Endothelial cell of umbilical vein (primary cell): ENCODE results near the gene CRACR2B. TPM values are rescaled to one million over a fixed set of nuclear protein-coding genes. Genes with fewer than 3 reads are reported as not detected.

ENCODE experiments used
- BruUV-seq: library from RNA; stranded (reverse); fragments of 400-500 nt; replicated peaks from 2 replicates; lab custom pipeline; 2021; lab: Mats Ljungman, UMichigan
- CTCF ChIA-PET: fragments of 300-600, 350-600 bp; sonication (Branson Sonifier 250); formaldehyde crosslinking; loops from one replicate; lab custom pipeline; 2021; ENCODE audit warnings: antibody characterized with exemption, inconsistent platforms; lab: Charles Lee
- POLR2A ChIA-PET: fragments of 300-600, 350-600 bp; sonication (Branson Sonifier 250); formaldehyde crosslinking; loops from one replicate; lab custom pipeline; 2021; ENCODE audit warnings: antibody characterized with exemption, inconsistent platforms; lab: Charles Lee
- DNase-seq: peaks from one replicate; pipeline ENCODE4 v3.0.0-alpha.2; 2011; ENCODE audit warnings: low read depth, low spot score
- FAIRE-seq: peaks from 2 replicates; lab custom pipeline; 2011; peaks lifted over from hg19 to GRCh38; lab: Jason Lieb, UNC
- H2AFZ ChIP-seq: 2 replicates; pipeline ENCODE4 v1.6.0; 2012; ENCODE audit warnings: low read depth, low read length, control low read depth, inconsistent platforms
- H3K27ac ChIP-seq: 2 replicates; pipeline ENCODE4 v1.5.1; 2011; ENCODE audit warnings: low read depth, mild to moderate bottlenecking, control low read depth, low read length, moderate library complexity; ENCODE audit not compliant: insufficient read depth
- H3K27me3 ChIP-seq, 2 experiments: 2 replicates each; pipeline versions ENCODE4 v1.6.0 to v1.6.1; 2011; ENCODE audit warnings: low read length in 2 of 2, mixed read lengths in 1 of 2; ENCODE audit not compliant: control insufficient read depth in 2 of 2, insufficient read depth in 2 of 2
- H3K36me3 ChIP-seq, 2 experiments: 2 replicates in 1 of 2; 3 replicates in 1 of 2; pipeline ENCODE4 v1.5.1; 2011; ENCODE audit warnings: low read length in 2 of 2, mild to moderate bottlenecking in 1 of 2, moderate library complexity in 1 of 2; ENCODE audit not compliant: control insufficient read depth in 2 of 2, insufficient read depth in 2 of 2; ENCODE audit errors: extremely low read depth in 1 of 2
- H3K4me1 ChIP-seq: 3 replicates; pipeline ENCODE4 v1.5.1; 2011; ENCODE audit warnings: mild to moderate bottlenecking, low read length; ENCODE audit not compliant: control insufficient read depth, insufficient read depth; ENCODE audit errors: extremely low read depth
- H3K4me2 ChIP-seq: 2 replicates; pipeline ENCODE4 v1.6.1; 2011; ENCODE audit warnings: low read length, control low read depth, mixed read lengths; ENCODE audit not compliant: insufficient read depth
- H3K4me3 ChIP-seq, 3 experiments: fragments of 200-600 bp in 1 of 3; sonication (generic), shearing (Covaris generic) in 1 of 3; replicated peaks in 1 of 3; 2 replicates each; pipeline ENCODE4 v1.5.1; 2011 to 2016; ENCODE audit warnings: control low read depth in 3 of 3, low read length in 3 of 3, mild to moderate bottlenecking in 2 of 3, inconsistent platforms in 1 of 3, low read depth in 1 of 3, moderate library complexity in 1 of 3; ENCODE audit not compliant: insufficient read depth in 1 of 3
- H3K79me2 ChIP-seq: 2 replicates; pipeline ENCODE4 v1.6.0; 2012; ENCODE audit warnings: low read length, inconsistent platforms; ENCODE audit not compliant: control insufficient read depth, insufficient read depth
- H3K9ac ChIP-seq: replicated peaks from 2 replicates; pipeline ENCODE3; 2011; ENCODE audit warnings: low read length, control low read depth; ENCODE audit not compliant: insufficient read depth; ENCODE audit errors: extremely low read depth
- H3K9me1 ChIP-seq: replicated peaks from 3 replicates; pipeline ENCODE4 v1.6.0; 2011; ENCODE audit warnings: mild to moderate bottlenecking, low read length; ENCODE audit not compliant: control insufficient read depth, insufficient read depth; ENCODE audit errors: extremely low read depth
- H3K9me3 ChIP-seq: replicated peaks from 2 replicates; pipeline ENCODE4 v1.5.1; 2012; ENCODE audit warnings: low read length, inconsistent platforms; ENCODE audit not compliant: control insufficient read depth, insufficient read depth
- H4K20me1 ChIP-seq: replicated peaks from 2 replicates; pipeline ENCODE3; 2011; ENCODE audit warnings: mild to moderate bottlenecking, low read length; ENCODE audit not compliant: control insufficient read depth, insufficient read depth; ENCODE audit errors: extremely low read depth
- EZH2 ChIP-seq: IDR thresholded peaks from 2 replicates; pipeline ENCODE4 v1.6.1; 2012; ENCODE audit warnings: borderline replicate concordance, low read depth, mild to moderate bottlenecking, moderate library complexity, low read length, inconsistent platforms; ENCODE audit not compliant: severe bottlenecking
- JUN ChIP-seq: IDR thresholded peaks from 2 replicates; pipeline ENCODE4 v1.6.1; 2011; ENCODE audit warnings: borderline replicate concordance, low read depth; ENCODE audit not compliant: insufficient read length, insufficient read depth
- POLR2AphosphoS5 ChIP-seq: IDR thresholded peaks from 2 replicates; pipeline ENCODE4 v1.6.1; 2012; ENCODE audit warnings: low read depth, mild to moderate bottlenecking, control low read depth, low read length, moderate library complexity; ENCODE audit not compliant: insufficient read depth
- dilution Hi-C: fragments of 300-500 bp; cut with MboI; formaldehyde crosslinking; loops from one replicate; pipeline ENCODE4 v1.15.0; 2019; ENCODE audit warnings: low sequenced_read_pairs; ENCODE audit not compliant: extremely low pct_ligation_motif_present
- intact Hi-C: fragments of 100-400 bp; cut with micrococcal nuclease; formaldehyde crosslinking; loops from one replicate; pipeline ENCODE4 v1.10.0; 2022
- polyA plus RNA-seq, 4 experiments: library from polyadenylated mRNA; depleted of rRNA in 3 of 4; stranded (reverse) in 3 of 4; unstranded in 1 of 4; fragments of >200 nt; gene quantifications; 2 replicates each; pipeline versions ENCODE4 v1.2.1 to v1.2.3, GENCODE V29; 2011 to 2012; ENCODE audit warnings: missing spikeins in 1 of 4
- small RNA-seq: library from RNA; depleted of rRNA; stranded (forward); fragments of <200 nt; gene quantifications from one replicate; pipeline ENCODE3, GENCODE V24; 2012; ENCODE audit warnings: low replicate concordance, low read depth; ENCODE audit not compliant: insufficient read depth, insufficient read length
- total RNA-seq: library from RNA; stranded (reverse); gene quantifications from 2 replicates; pipeline ENCODE4 v1.2.3, GENCODE V29; 2021
- TF ChIP-seq, protein P1 (sequence below): IDR thresholded peaks from 2 replicates; pipeline ENCODE4 v1.6.1; 2011; ENCODE audit not compliant: insufficient read depth, insufficient read length

Gene CRACR2B
- total and polyA plus RNA-seq, 2 donors (not counting 3 experiments of a cell fraction or from before 2014, with no cell fraction given) = 8.4 to 9.3 TPM

DNA sequence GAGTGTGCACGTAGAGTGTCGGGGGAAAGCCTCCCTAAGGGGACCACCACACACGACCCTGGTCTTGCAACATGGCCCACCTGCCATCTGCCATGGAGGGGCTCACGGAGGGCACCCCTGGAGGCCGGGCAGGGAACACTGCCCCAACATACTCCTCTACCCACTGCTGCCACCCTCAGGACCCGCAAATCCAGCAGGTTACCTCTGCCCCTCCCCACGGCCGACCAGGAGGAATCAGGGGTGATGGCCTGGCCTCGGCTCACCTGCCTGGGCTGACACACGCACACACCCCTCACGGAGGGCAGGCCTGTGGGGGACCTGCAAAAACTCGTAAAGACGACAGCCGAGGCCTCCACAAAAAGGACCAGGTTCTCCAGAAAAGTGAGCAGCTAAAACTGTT, 52.7 kb downstream of the CRACR2B start:
- TF ChIP-seq JUN (no peak), POLR2AphosphoS5 (no peak), EZH2 (no peak)
- TF ChIP-seq, protein P1, sequence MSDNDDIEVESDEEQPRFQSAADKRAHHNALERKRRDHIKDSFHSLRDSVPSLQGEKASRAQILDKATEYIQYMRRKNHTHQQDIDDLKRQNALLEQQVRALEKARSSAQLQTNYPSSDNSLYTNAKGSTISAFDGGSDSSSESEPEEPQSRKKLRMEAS = no peak
- Histone ChIP-seq H3K4me1 (no peaks in the 10 kb centered on the region), H3K79me2 (no peaks in the 10 kb centered on the region), H3K4me2 (no peak overlapping the region), H4K20me1 (no peaks in the 10 kb centered on the region), H3K9ac (no peak overlapping the region), H3K36me3 (peaks cover 0 to 3% of the 10 kb centered on the region in 2 experiments), H3K27ac (no peak overlapping the region), H3K9me3 (no peaks in the 10 kb centered on the region), H2AFZ (no peak overlapping the region), H3K4me3 (no peak overlapping the region), H3K9me1 (no peaks in the 10 kb centered on the region), H3K27me3 (no peaks in the 10 kb centered on the region)
- ChIA-PET CTCF (no interaction called here), POLR2A (no interaction called here)
- FAIRE-seq (no peak), DNase-seq (no peak)
- dilution Hi-C loops (no loop called here), intact Hi-C loops (no loop called here)
- BruUV-seq = no TSS peak

Small RNA genes lying within 50 kb of the gene (small RNA-seq; reads per million reads assigned to genes)
- gene SNORA52 = not detected

Other genes starting within 250 kb of the CRACR2B start
- 12.3 and 14.7 TPM in 2 replicates for gene IRF7, start 212.0 kb upstream of the CRACR2B start, total RNA-seq
- gene IRF7, start 212.0 kb upstream of the CRACR2B start, polyA plus RNA-seq = 12.6 and 23.3 TPM in 2 replicates
- gene CDHR5, start 203.0 kb upstream of the CRACR2B start, total RNA-seq = not detected in 2 replicates
- not detected in 2 replicates for gene CDHR5, start 203.0 kb upstream of the CRACR2B start, polyA plus RNA-seq
- not detected in 2 replicates for gene SCT, start 200.7 kb upstream of the CRACR2B start, total RNA-seq
- gene SCT, start 200.7 kb upstream of the CRACR2B start, polyA plus RNA-seq = not detected in 2 replicates
- 0.24 TPM in 1 of 2 replicates, not detected in the other for gene DRD4, start 190.7 kb upstream of the CRACR2B start, total RNA-seq
- not detected in 2 replicates for gene DRD4, start 190.7 kb upstream of the CRACR2B start, polyA plus RNA-seq
- 50.3 and 55.7 TPM in 2 replicates for gene DEAF1, start 132.7 kb upstream of the CRACR2B start, total RNA-seq
- gene DEAF1, start 132.7 kb upstream of the CRACR2B start, polyA plus RNA-seq = 43.6 and 45.5 TPM in 2 replicates
- 24.1 and 26.6 TPM in 2 replicates for gene TMEM80, start 132.1 kb upstream of the CRACR2B start, total RNA-seq
- 17.9 and 21.2 TPM in 2 replicates for gene TMEM80, start 132.1 kb upstream of the CRACR2B start, polyA plus RNA-seq
- gene EPS8L2, start 121.7 kb upstream of the CRACR2B start, total RNA-seq = 6.0 and 12.5 TPM in 2 replicates
- 5.2 and 5.9 TPM in 2 replicates for gene EPS8L2, start 121.7 kb upstream of the CRACR2B start, polyA plus RNA-seq
- 287 and 294 TPM in 2 replicates for gene TALDO1, start 80.5 kb upstream of the CRACR2B start, total RNA-seq
- 184 and 211 TPM in 2 replicates for gene TALDO1, start 80.5 kb upstream of the CRACR2B start, polyA plus RNA-seq
- gene GATD1, start 50.4 kb upstream of the CRACR2B start, total RNA-seq = 78.5 and 83.1 TPM in 2 replicates
- 70.6 and 90.8 TPM in 2 replicates for gene GATD1, start 50.4 kb upstream of the CRACR2B start, polyA plus RNA-seq
- 0.40 and 0.83 TPM in 2 replicates for gene CEND1, start 37.8 kb upstream of the CRACR2B start, total RNA-seq
- gene CEND1, start 37.8 kb upstream of the CRACR2B start, polyA plus RNA-seq = 0.15 and 0.27 TPM in 2 replicates
- 24.9 and 29.3 TPM in 2 replicates for gene SLC25A22, start 29.6 kb upstream of the CRACR2B start, total RNA-seq
- 24.5 and 27.4 TPM in 2 replicates for gene SLC25A22, start 29.6 kb upstream of the CRACR2B start, polyA plus RNA-seq
- gene PIDD1, start 22.7 kb upstream of the CRACR2B start, total RNA-seq = 30.6 and 30.7 TPM in 2 replicates
- 28.2 and 41.0 TPM in 2 replicates for gene PIDD1, start 22.7 kb upstream of the CRACR2B start, polyA plus RNA-seq
- gene RPLP2, start 18.0 kb upstream of the CRACR2B start, total RNA-seq = 1,644 and 1,739 TPM in 2 replicates
- 1,579 and 3,225 TPM in 2 replicates for gene RPLP2, start 18.0 kb upstream of the CRACR2B start, polyA plus RNA-seq
- 75.6 and 83.0 TPM in 2 replicates for gene PNPLA2, start 9.0 kb upstream of the CRACR2B start, total RNA-seq
- gene PNPLA2, start 9.0 kb upstream of the CRACR2B start, polyA plus RNA-seq = 73.1 and 80.3 TPM in 2 replicates
- gene CD151, start 5.0 kb downstream of the CRACR2B start, total RNA-seq = 515 and 605 TPM in 2 replicates
- gene CD151, start 5.0 kb downstream of the CRACR2B start, polyA plus RNA-seq = 1,090 and 1,522 TPM in 2 replicates
- gene POLR2L, start 14.6 kb downstream of the CRACR2B start, total RNA-seq = 252 and 259 TPM in 2 replicates
- 146 and 173 TPM in 2 replicates for gene POLR2L, start 14.6 kb downstream of the CRACR2B start, polyA plus RNA-seq
- gene TSPAN4, start 14.9 kb downstream of the CRACR2B start, total RNA-seq = 86.5 and 114 TPM in 2 replicates
- 199 and 238 TPM in 2 replicates for gene TSPAN4, start 14.9 kb downstream of the CRACR2B start, polyA plus RNA-seq
- gene CHID1, start 82.9 kb downstream of the CRACR2B start, total RNA-seq = 86.2 and 89.8 TPM in 2 replicates
- gene CHID1, start 82.9 kb downstream of the CRACR2B start, polyA plus RNA-seq = 98.2 and 107 TPM in 2 replicates
- 92.5 and 92.6 TPM in 2 replicates for gene AP2A2, start 98.0 kb downstream of the CRACR2B start, total RNA-seq
- gene AP2A2, start 98.0 kb downstream of the CRACR2B start, polyA plus RNA-seq = 89.5 and 109 TPM in 2 replicates
- gene MUC6, start 208.8 kb downstream of the CRACR2B start, total RNA-seq = not detected in 2 replicates
- gene MUC6, start 208.8 kb downstream of the CRACR2B start, polyA plus RNA-seq = not detected in 2 replicates
- gene MUC2, start 247.0 kb downstream of the CRACR2B start, total RNA-seq = not detected in 2 replicates
- not detected in 2 replicates for gene MUC2, start 247.0 kb downstream of the CRACR2B start, polyA plus RNA-seq